ENCODE measurements around the gene PLEKHA4.
A peak's percentile ranks its signal among the peaks of the same experiment; 100 is the strongest.
"Not testable (repeated sequence)": the region's sequence is repeated elsewhere in the genome, so short reads cannot be mapped to it uniquely, and the experiment has no call there.

PLEKHA4 gene

GRCh38 chr19:48877855-48878195, 9.4 kb upstream of the PLEKHA4 start:
- no peaks in the 10 kb centered on the region for H3K27me3 Mint-ChIP-seq (ENCODE audit: low read depth)
- H3K4me3 Mint-ChIP-seq, result no peak overlapping the region
- peaks cover 39% of the 10 kb centered on the region for H3K36me3 Mint-ChIP-seq (ENCODE audit: low read depth)
- H3K27ac Mint-ChIP-seq, result peak overlapping the region; percentile 70
- H3K9me3 Mint-ChIP-seq, result no peaks in the 10 kb centered on the region
- peaks cover 38% of the 10 kb centered on the region for H3K4me1 Mint-ChIP-seq (ENCODE audit: low read depth)

GRCh38 chr19:48876043-48876981, 7.9 kb upstream of the PLEKHA4 start:
- peaks cover 46% of the 10 kb centered on the region for H3K4me1 Mint-ChIP-seq (ENCODE audit: low read depth)
- H3K27me3 Mint-ChIP-seq (ENCODE audit: low read depth); H3K9me3 Mint-ChIP-seq: not testable (repeated sequence)
- peak overlapping the region; percentile 98 for H3K4me3 Mint-ChIP-seq
- peak overlapping the region; percentile 100 for H3K27ac Mint-ChIP-seq
- H3K36me3 Mint-ChIP-seq (ENCODE audit: low read depth), result peaks cover 40% of the 10 kb centered on the region

GRCh38 chr19:48874303-48875135, 6.1 kb upstream of the PLEKHA4 start:
- peaks cover 46% of the 10 kb centered on the region for H3K4me1 Mint-ChIP-seq (ENCODE audit: low read depth)
- peaks cover 40% of the 10 kb centered on the region for H3K36me3 Mint-ChIP-seq (ENCODE audit: low read depth)
- no peaks in the 10 kb centered on the region for H3K27me3 Mint-ChIP-seq (ENCODE audit: low read depth)
- peak overlapping the region; percentile 98 for H3K4me3 Mint-ChIP-seq
- peak overlapping the region; percentile 100 for H3K27ac Mint-ChIP-seq
- no peaks in the 10 kb centered on the region for H3K9me3 Mint-ChIP-seq

- Mint-ChIP-seq H3K36me3 (ENCODE audit: low read depth) (peaks cover 40% of the 10 kb centered on the region), H3K4me1 (ENCODE audit: low read depth) (peaks cover 46% of the 10 kb centered on the region), H3K9me3 (no peaks in the 10 kb centered on the region), H3K27ac (peak overlapping the region; percentile 100), H3K4me3 (peak overlapping the region; percentile 98), H3K27me3 (ENCODE audit: low read depth) (no peaks in the 10 kb centered on the region)
Measured at GRCh38 chr19:48873476-48874302, 5.3 kb upstream of the PLEKHA4 start.

GRCh38 chr19:48872884-48873475, 4.6 kb upstream of the PLEKHA4 start:
- H3K4me1 Mint-ChIP-seq (ENCODE audit: low read depth), result peaks cover 46% of the 10 kb centered on the region
- no peaks in the 10 kb centered on the region for H3K9me3 Mint-ChIP-seq
- H3K27me3 Mint-ChIP-seq (ENCODE audit: low read depth), result peaks cover 4% of the 10 kb centered on the region
- peaks cover 39% of the 10 kb centered on the region for H3K36me3 Mint-ChIP-seq (ENCODE audit: low read depth)
- peak overlapping the region; percentile 98 for H3K4me3 Mint-ChIP-seq
- H3K27ac Mint-ChIP-seq, result peak overlapping the region; percentile 100

- H3K4me3 Mint-ChIP-seq, result peak within 1 kb of the TSS; percentile 98
- peaks cover 43% of the 10 kb centered on the region for H3K4me1 Mint-ChIP-seq (ENCODE audit: low read depth)
- H3K36me3 Mint-ChIP-seq (ENCODE audit: low read depth), result peaks cover 38% of the 10 kb centered on the region
- H3K9me3 Mint-ChIP-seq, result no peaks in the 10 kb centered on the region
- peak within 1 kb of the TSS; percentile 100 for H3K27ac Mint-ChIP-seq
- peaks cover 5% of the 10 kb centered on the region for H3K27me3 Mint-ChIP-seq (ENCODE audit: low read depth)
Measured at GRCh38 chr19:48872182-48872883, 3.9 kb upstream of the PLEKHA4 start, which contains the start of gene PPP1R15A. PPP1R15A (plus strand) TSS chr19:48872421; CDS start chr19:48873234, 813 bp downstream.

GRCh38 chr19:48871471-48872181, 3.2 kb upstream of the PLEKHA4 start:
- peaks cover 43% of the 10 kb centered on the region for H3K4me1 Mint-ChIP-seq (ENCODE audit: low read depth)
- not testable (repeated sequence) for H3K27me3 Mint-ChIP-seq (ENCODE audit: low read depth); H3K9me3 Mint-ChIP-seq
- H3K36me3 Mint-ChIP-seq (ENCODE audit: low read depth), result peaks cover 38% of the 10 kb centered on the region
- peak overlapping the region; percentile 98 for H3K4me3 Mint-ChIP-seq
- H3K27ac Mint-ChIP-seq, result peak overlapping the region; percentile 100

GRCh38 chr19:48870048-48870447, 1.6 kb upstream of the PLEKHA4 start:
- no peak overlapping the region for H3K27ac Mint-ChIP-seq
- no peaks in the 10 kb centered on the region for H3K9me3 Mint-ChIP-seq
- H3K36me3 Mint-ChIP-seq (ENCODE audit: low read depth), result peaks cover 26% of the 10 kb centered on the region
- H3K4me1 Mint-ChIP-seq (ENCODE audit: low read depth), result peaks cover 30% of the 10 kb centered on the region
- H3K27me3 Mint-ChIP-seq (ENCODE audit: low read depth), result peaks cover 10% of the 10 kb centered on the region
- H3K4me3 Mint-ChIP-seq, result no peak overlapping the region

- H3K9me3 Mint-ChIP-seq, result no peaks in the 10 kb centered on the region
- H3K27me3 Mint-ChIP-seq (ENCODE audit: low read depth), result peaks cover 10% of the 10 kb centered on the region
- H3K36me3 Mint-ChIP-seq (ENCODE audit: low read depth), result peaks cover 4% of the 10 kb centered on the region
- H3K4me3 Mint-ChIP-seq, result no peak overlapping the region
- H3K4me1 Mint-ChIP-seq (ENCODE audit: low read depth), result peaks cover 11% of the 10 kb centered on the region
- H3K27ac Mint-ChIP-seq, result no peak overlapping the region
Measured at GRCh38 chr19:48867746-48868113, 687 bp downstream of the PLEKHA4 start.

- Mint-ChIP-seq H3K36me3 (ENCODE audit: low read depth) (peaks cover under 1% of the 10 kb centered on the region), H3K4me3 (no peak overlapping the region), H3K27ac (no peak overlapping the region), H3K9me3 (no peaks in the 10 kb centered on the region), H3K4me1 (ENCODE audit: low read depth) (peaks cover 7% of the 10 kb centered on the region), H3K27me3 (ENCODE audit: low read depth) (peaks cover 10% of the 10 kb centered on the region)
Measured at GRCh38 chr19:48867123-48867745, 1.2 kb downstream of the PLEKHA4 start.

- no peaks in the 10 kb centered on the region for H3K36me3 Mint-ChIP-seq (ENCODE audit: low read depth)
- peaks cover 4% of the 10 kb centered on the region for H3K4me1 Mint-ChIP-seq (ENCODE audit: low read depth)
- peaks cover 10% of the 10 kb centered on the region for H3K27me3 Mint-ChIP-seq (ENCODE audit: low read depth)
- no peak overlapping the region for H3K27ac Mint-ChIP-seq
- H3K9me3 Mint-ChIP-seq, result no peaks in the 10 kb centered on the region
- no peak overlapping the region for H3K4me3 Mint-ChIP-seq
Measured at GRCh38 chr19:48866692-48867091, 1.7 kb downstream of the PLEKHA4 start.

GRCh38 chr19:48862827-48863226, 5.6 kb downstream of the PLEKHA4 start:
- Mint-ChIP-seq H3K27me3 (ENCODE audit: low read depth) (peaks cover 4% of the 10 kb centered on the region), H3K27ac (no peak overlapping the region), H3K4me1 (ENCODE audit: low read depth) (peaks cover 2% of the 10 kb centered on the region), H3K4me3 (no peak overlapping the region), H3K9me3 (no peaks in the 10 kb centered on the region), H3K36me3 (ENCODE audit: low read depth) (no peaks in the 10 kb centered on the region)
